ENCODE measurements around the gene SDCCAG8.

DNA sequence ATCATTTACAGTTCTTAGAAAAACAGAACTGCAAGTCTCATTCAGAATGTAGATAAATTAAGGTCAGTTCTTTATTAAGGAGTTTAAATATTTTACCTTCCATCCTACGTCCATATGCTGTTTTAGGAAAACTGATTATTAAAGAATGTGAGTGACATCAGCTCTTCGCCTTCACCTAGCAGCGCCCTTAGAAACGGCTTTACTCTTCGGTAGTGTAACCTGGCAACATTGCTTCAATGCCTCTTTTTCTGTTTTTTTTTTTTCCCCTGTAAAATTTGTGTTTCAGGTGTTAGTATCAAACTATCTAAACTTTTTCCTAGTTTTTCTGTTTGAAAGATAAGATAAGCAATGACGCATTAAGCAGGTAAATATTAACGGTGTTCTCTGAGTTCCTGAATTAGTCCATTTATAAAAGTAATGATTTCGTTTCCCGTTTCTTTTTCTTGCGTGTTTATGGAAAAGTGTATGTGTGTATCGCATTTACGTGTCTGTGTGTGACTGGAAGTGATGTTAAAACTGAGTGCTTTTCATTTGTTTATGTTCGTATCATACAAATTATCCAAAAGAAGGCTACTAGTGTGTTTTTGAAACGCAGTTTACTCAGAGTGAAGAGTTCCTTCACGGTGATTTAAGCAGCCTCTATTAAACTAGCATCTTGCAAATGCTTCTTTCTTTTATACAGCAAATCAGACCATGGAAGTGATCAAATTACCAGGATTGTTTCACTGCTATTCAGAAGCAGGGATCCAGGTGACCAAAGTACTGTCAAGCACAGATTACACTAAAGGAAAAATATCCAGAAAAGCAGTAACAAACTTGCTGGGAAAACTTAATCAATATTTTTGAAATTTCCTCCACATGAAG, 139.0 kb downstream of the SDCCAG8 start:
- TF ChIP-seq POLR2AphosphoS5 (IDR thresholded peaks at IDR 0.05), result no peak
- TF ChIP-seq, protein P1, sequence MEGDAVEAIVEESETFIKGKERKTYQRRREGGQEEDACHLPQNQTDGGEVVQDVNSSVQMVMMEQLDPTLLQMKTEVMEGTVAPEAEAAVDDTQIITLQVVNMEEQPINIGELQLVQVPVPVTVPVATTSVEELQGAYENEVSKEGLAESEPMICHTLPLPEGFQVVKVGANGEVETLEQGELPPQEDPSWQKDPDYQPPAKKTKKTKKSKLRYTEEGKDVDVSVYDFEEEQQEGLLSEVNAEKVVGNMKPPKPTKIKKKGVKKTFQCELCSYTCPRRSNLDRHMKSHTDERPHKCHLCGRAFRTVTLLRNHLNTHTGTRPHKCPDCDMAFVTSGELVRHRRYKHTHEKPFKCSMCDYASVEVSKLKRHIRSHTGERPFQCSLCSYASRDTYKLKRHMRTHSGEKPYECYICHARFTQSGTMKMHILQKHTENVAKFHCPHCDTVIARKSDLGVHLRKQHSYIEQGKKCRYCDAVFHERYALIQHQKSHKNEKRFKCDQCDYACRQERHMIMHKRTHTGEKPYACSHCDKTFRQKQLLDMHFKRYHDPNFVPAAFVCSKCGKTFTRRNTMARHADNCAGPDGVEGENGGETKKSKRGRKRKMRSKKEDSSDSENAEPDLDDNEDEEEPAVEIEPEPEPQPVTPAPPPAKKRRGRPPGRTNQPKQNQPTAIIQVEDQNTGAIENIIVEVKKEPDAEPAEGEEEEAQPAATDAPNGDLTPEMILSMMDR (IDR thresholded peaks at IDR 0.05 in 8 of 11, conservative IDR thresholded peaks at IDR 0.05 in 3 of 11), result no peak

Data from spleen (tissue), 7 donors.